Putamen (tissue), 1 donor: ENCODE measurements around the gene KCNQ1OT1.
A peak's percentile ranks its signal among the peaks of the same experiment; 100 is the strongest.

ENCODE experiments used
- DNase-seq: peaks from one replicate; pipeline ENCODE4 v3.0.0-alpha.2; 2016; ENCODE audit warnings: low spot score

KCNQ1OT1 gene

GRCh38 chr11:2737226-2737590 is 37.4 kb upstream of the KCNQ1OT1 start:
- DNase-seq: no peak

GRCh38 chr11:2736577-2737225 is 36.9 kb upstream of the KCNQ1OT1 start:
- DNase-seq: no peak

GRCh38 chr11:2735053-2735589 is 35.3 kb upstream of the KCNQ1OT1 start:
- DNase-seq: no peak

GRCh38 chr11:2734181-2735052 is 34.6 kb upstream of the KCNQ1OT1 start:
- DNase-seq: no peak

- no peak for DNase-seq
These were observed 33.3 kb upstream of the KCNQ1OT1 start for GRCh38 chr11:2732940-2733628.

- DNase-seq: peak; percentile 84
These were observed 32.6 kb upstream of the KCNQ1OT1 start for GRCh38 chr11:2732261-2732939.

- DNase-seq: no peak
These were observed 31.6 kb upstream of the KCNQ1OT1 start for GRCh38 chr11:2731130-2732125.

- DNase-seq: peak; percentile 58
These were observed 30.7 kb upstream of the KCNQ1OT1 start for GRCh38 chr11:2730272-2731129.

- DNase-seq: no peak
These were observed 30.0 kb upstream of the KCNQ1OT1 start for GRCh38 chr11:2729841-2730240.

- DNase-seq: peak; percentile 92
These were observed 29.0 kb upstream of the KCNQ1OT1 start for GRCh38 chr11:2728663-2729332.

- DNase-seq: no peak
These were observed 28.4 kb upstream of the KCNQ1OT1 start for GRCh38 chr11:2728128-2728662.

GRCh38 chr11:2726964-2727363 is 27.2 kb upstream of the KCNQ1OT1 start:
- no peak for DNase-seq

GRCh38 chr11:2725368-2726300 is 25.8 kb upstream of the KCNQ1OT1 start:
- DNase-seq: no peak

GRCh38 chr11:2724653-2725367 is 25.0 kb upstream of the KCNQ1OT1 start:
- DNase-seq: no peak

GRCh38 chr11:2724104-2724503 is 24.3 kb upstream of the KCNQ1OT1 start:
- no peak for DNase-seq

GRCh38 chr11:2722955-2723354 is 23.2 kb upstream of the KCNQ1OT1 start:
- no peak for DNase-seq
